ENCODE results near the gene ITPK1. TPM values are rescaled to one million over a fixed set of nuclear protein-coding genes. Genes with fewer than 3 reads are reported as not detected.

The ITPK1 gene
- total and polyA plus RNA-seq, 2 experiments from 2014 or later: 35.9 to 101 TPM

GRCh38 chr14:92949496-92950192 is 166.1 kb downstream of the ITPK1 start:
- H3K27me3 ChIP-seq (ENCODE audit: insufficient read depth): no peaks in the 10 kb centered on the region
- no peak overlapping the region for H3K4me3 ChIP-seq
- H3K36me3 ChIP-seq (ENCODE audit: insufficient read depth): no peaks in the 10 kb centered on the region; the same call in 1 of the 2 replicates
- H3K9me2 ChIP-seq (ENCODE audit: insufficient read depth): no peaks in the 10 kb centered on the region
- H3K27ac Mint-ChIP-seq: no peak overlapping the region
- H3K36me3 Mint-ChIP-seq (ENCODE audit: low read depth): peaks cover 40% of the 10 kb centered on the region
- no peaks in the 10 kb centered on the region; the same call in 1 of the 2 replicates for H3K4me1 ChIP-seq (ENCODE audit: insufficient read depth)
- no peaks in the 10 kb centered on the region for H3K9me3 Mint-ChIP-seq
- TF ChIP-seq REST (IDR thresholded peaks at IDR 0.05; ENCODE audit: unreplicated experiment) (no peak), POLR2AphosphoS5 (IDR thresholded peaks at IDR 0.05; ENCODE audit: low read depth) (no peak), JUNB (IDR thresholded peaks at IDR 0.05; ENCODE audit: unreplicated experiment) (no peak), ETS1 (IDR thresholded peaks at IDR 0.05) (no peak), NANOG (IDR thresholded peaks at IDR 0.05; ENCODE audit: borderline replicate concordance) (no peak)
- TF ChIP-seq, protein P1, sequence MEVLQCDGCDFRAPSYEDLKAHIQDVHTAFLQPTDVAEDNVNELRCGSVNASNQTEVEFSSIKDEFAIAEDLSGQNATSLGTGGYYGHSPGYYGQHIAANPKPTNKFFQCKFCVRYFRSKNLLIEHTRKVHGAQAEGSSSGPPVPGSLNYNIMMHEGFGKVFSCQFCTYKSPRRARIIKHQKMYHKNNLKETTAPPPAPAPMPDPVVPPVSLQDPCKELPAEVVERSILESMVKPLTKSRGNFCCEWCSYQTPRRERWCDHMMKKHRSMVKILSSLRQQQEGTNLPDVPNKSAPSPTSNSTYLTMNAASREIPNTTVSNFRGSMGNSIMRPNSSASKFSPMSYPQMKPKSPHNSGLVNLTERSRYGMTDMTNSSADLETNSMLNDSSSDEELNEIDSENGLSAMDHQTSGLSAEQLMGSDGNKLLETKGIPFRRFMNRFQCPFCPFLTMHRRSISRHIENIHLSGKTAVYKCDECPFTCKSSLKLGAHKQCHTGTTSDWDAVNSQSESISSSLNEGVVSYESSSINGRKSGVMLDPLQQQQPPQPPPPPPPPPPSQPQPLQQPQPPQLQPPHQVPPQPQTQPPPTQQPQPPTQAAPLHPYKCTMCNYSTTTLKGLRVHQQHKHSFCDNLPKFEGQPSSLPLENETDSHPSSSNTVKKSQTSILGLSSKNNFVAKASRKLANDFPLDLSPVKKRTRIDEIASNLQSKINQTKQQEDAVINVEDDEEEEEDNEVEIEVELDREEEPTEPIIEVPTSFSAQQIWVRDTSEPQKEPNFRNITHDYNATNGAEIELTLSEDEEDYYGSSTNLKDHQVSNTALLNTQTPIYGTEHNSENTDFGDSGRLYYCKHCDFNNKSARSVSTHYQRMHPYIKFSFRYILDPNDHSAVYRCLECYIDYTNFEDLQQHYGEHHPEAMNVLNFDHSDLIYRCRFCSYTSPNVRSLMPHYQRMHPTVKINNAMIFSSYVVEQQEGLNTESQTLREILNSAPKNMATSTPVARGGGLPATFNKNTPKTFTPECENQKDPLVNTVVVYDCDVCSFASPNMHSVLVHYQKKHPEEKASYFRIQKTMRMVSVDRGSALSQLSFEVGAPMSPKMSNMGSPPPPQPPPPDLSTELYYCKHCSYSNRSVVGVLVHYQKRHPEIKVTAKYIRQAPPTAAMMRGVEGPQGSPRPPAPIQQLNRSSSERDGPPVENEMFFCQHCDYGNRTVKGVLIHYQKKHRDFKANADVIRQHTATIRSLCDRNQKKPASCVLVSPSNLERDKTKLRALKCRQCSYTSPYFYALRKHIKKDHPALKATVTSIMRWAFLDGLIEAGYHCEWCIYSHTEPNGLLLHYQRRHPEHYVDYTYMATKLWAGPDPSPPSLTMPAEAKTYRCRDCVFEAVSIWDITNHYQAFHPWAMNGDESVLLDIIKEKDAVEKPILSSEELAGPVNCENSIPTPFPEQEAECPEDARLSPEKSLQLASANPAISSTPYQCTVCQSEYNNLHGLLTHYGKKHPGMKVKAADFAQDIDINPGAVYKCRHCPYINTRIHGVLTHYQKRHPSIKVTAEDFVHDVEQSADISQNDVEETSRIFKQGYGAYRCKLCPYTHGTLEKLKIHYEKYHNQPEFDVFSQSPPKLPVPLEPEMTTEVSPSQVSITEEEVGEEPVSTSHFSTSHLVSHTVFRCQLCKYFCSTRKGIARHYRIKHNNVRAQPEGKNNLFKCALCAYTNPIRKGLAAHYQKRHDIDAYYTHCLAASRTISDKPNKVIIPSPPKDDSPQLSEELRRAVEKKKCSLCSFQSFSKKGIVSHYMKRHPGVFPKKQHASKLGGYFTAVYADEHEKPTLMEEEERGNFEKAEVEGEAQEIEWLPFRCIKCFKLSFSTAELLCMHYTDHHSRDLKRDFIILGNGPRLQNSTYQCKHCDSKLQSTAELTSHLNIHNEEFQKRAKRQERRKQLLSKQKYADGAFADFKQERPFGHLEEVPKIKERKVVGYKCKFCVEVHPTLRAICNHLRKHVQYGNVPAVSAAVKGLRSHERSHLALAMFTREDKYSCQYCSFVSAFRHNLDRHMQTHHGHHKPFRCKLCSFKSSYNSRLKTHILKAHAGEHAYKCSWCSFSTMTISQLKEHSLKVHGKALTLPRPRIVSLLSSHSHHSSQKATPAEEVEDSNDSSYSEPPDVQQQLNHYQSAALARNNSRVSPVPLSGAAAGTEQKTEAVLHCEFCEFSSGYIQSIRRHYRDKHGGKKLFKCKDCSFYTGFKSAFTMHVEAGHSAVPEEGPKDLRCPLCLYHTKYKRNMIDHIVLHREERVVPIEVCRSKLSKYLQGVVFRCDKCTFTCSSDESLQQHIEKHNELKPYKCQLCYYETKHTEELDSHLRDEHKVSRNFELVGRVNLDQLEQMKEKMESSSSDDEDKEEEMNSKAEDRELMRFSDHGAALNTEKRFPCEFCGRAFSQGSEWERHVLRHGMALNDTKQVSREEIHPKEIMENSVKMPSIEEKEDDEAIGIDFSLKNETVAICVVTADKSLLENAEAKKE (CRISPR knock-in tag; IDR thresholded peaks at IDR 0.05): no peak
- H3K4me2 ChIP-seq: no peak overlapping the region
- no peaks in the 10 kb centered on the region for H3F3A ChIP-seq (replicated peaks; ENCODE audit: low read depth)
- peaks cover 7% of the 10 kb centered on the region for H3K27me3 Mint-ChIP-seq (ENCODE audit: insufficient read depth, low read depth, poor library complexity)
- ATAC-seq (no peak), DNase-seq (ENCODE audit: low spot score) (no peak)
- no peaks in the 10 kb centered on the region for H4K20me1 ChIP-seq (replicated peaks; ENCODE audit: insufficient read depth)
- H3K4me1 Mint-ChIP-seq: peaks cover under 1% of the 10 kb centered on the region
- H3K27ac ChIP-seq (ENCODE audit: low read depth): no peak overlapping the region
- no peak overlapping the region for H2AFZ ChIP-seq
- H3K79me2 ChIP-seq (replicated peaks; ENCODE audit: insufficient read depth): no peaks in the 10 kb centered on the region
- H3K4me3 Mint-ChIP-seq: no peak overlapping the region

Data from GM23338 (cell line).